Right ventricle myocardium superior (tissue), 1 donor: ENCODE data around the gene NUB1. TPM values are rescaled to one million over a fixed set of nuclear protein-coding genes. Genes with fewer than 3 reads are reported as not detected.

Source experiments
- ATAC-seq: fragments of 200-7000 bp; cut with Tn5 transposase; one replicate; pipeline ENCODE4 v1.9.1; 2020; ENCODE audit warnings: mild to moderate bottlenecking; ENCODE audit not compliant: poor library complexity
- DNase-seq: peaks from one replicate; pipeline ENCODE4 v3.0.0-alpha.2; 2020
- intact Hi-C: fragments of 100-400 bp; cut with DNase I; formaldehyde crosslinking; loops from one replicate; pipeline ENCODE4 v1.11.2; 2022
- total RNA-seq: library from RNA; stranded (reverse); fragmentation: NEBNext Ultra II Directional; extraction: Animal tissue kit (Norgen Biotek cat#: 25700); gene quantifications from one replicate; pipeline ENCODE4 v1.2.1, GENCODE V29; 2021
- donor health status: DM: no; HTN: yes; CAD: no; lungs with severe emphysema.

Gene NUB1
- total RNA-seq, 1 donor from 2014 or later: 30.8 TPM

DNA sequence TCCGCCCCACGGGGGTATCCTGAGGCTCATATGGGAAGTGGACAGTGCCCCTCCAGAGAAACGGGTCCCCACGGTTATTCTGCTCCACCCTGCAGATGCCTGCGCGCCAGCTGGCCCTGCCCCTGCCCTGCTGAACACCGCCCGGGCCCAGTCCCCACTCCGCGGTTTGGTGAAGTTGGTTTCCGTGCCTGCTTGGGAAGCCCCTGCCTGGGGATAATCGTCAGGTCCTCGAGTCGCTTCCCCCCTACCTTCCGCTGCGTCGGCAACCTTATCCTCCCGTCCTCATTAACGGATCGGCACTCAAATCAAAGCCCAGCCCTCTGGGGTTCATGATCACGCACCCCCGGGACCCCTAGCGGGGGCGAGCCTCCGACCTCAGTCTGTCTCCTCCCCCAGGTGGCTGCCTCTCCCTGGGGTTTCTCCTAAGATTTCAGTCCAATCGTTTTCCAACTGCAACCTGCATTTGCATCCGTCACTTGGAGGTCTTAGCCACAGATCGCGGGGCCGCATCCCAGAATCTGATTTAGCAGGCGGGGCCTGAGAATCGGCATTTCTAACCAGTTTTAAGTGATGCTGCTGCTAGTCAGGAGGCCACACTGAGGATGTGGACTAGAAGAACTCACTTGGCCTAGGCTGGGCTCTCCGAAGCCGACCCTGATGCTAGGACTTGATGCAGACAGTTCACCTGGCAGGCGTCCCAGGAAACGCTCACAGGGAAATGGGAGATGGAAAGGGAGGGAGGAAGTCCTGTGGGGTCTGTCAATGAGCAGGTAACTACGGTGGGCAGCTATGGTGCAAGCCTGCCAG lies 40.7 kb downstream of the NUB1 start:
- intact Hi-C loops: no loop called here
- ATAC-seq: no peak
- DNase-seq: no peak

DNA sequence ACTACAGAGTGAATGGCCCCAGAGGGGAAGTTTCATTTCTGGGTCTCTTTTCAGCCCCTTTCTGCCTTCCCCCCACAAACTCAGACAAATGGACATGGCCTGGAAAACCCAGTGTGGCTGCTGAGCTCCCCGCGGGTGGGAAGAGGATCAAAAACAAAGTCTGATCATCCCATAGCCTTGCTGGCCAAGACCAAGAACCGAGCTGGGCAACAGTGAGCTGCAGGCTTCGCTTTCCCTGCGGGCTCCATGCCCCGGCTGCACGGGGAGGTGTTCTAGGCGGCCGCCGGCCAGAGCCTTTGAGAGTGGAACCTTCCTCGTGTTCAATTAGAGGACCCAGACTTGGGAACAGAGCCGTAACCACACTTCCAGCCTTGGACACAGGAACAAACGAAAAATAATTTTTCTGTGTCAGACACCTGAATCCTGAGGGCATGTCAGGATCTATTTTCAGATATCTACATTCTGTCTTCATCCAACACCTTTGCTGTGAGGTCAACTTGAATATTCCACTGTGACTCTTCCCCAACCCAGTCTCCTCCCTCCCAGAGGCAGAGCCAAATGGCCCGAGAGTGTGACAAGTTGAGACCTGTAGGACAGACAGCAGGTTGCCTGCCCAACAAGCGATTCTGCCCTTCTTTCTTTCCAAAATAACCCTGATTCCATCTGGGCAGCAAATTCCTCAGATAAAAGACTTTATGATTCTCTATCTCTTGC lies 42.2 kb downstream of the NUB1 start:
- ATAC-seq (no peak), DNase-seq (no peak)
- intact Hi-C loops: no loop called here

DNA sequence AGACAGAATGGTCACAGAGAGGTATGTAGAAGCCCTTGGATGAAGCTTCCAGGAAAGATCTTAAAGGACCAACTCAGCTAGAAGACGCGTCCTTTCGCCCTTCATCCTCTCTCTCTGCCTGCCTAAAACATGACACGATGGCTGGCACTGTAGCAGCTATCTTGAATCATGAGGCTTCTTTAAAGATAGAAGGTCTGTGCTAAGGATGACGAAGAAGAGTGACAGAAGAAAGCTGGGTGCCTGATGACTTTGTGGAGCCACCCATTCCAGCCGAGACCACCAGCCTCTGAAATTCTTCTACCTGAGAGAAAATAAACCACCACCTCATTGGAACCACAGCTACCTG lies 42.7 kb downstream of the NUB1 start:
- intact Hi-C loops: no loop called here
- no peak for ATAC-seq
- DNase-seq: no peak

DNA sequence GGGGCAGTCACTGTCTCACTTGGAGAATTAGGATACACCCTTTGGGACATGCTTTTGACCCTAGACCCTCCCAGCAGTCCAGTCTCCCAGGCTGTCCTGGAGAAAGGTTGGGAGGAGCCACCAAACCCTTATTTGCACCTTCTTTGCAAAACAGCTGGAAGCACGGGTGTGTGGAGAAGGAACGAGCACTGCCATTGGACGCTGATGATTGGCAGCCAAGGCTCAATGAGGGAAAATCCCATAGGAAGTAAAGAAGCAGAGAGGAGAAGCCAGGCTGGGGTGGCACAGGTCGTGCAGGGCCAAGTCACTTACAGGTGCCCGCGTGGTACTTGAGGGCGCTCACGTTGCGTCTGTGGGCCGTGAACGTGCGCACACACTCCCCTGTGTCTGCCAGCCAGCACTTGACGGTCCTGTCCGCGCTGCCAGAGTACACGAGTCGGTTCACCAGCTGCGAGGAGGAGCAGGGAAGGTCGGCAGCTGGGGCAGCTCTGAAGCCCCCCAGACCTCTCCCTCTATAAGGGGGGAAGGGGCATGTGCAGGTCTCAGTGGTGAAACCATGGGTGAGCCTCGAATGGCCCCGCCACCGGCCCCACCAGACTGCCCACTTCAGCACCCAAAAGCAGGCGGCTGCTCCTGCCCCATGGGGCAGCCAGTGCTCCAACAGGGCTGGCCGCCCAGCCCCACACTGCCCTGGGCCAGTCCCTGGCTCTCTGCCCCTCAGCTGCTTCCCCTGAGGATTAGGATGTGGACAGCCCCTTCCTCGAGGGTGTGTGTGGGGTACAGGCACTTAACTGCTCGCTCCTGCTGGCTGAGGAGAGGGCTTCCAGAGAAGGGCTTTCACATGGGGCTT lies 43.4 kb downstream of the NUB1 start:
- ATAC-seq: no peak
- DNase-seq: no peak
- intact Hi-C loops: no loop called here

GRCh38 chr7:151385626-151386300 lies 44.2 kb downstream of the NUB1 start:
- intact Hi-C loops: no loop called here
- DNase-seq (no peak), ATAC-seq (no peak)

- intact Hi-C loops: no loop called here
- ATAC-seq (no peak), DNase-seq (no peak)
These were observed 44.9 kb downstream of the NUB1 start for GRCh38 chr7:151386301-151387160.

GRCh38 chr7:151387161-151388006 lies 45.8 kb downstream of the NUB1 start:
- intact Hi-C loops: no loop called here
- no peak for ATAC-seq
- no peak for DNase-seq

- ATAC-seq (no peak), DNase-seq (no peak)
- intact Hi-C loops: no loop called here
These were observed 46.3 kb downstream of the NUB1 start for GRCh38 chr7:151388007-151388297.

DNA sequence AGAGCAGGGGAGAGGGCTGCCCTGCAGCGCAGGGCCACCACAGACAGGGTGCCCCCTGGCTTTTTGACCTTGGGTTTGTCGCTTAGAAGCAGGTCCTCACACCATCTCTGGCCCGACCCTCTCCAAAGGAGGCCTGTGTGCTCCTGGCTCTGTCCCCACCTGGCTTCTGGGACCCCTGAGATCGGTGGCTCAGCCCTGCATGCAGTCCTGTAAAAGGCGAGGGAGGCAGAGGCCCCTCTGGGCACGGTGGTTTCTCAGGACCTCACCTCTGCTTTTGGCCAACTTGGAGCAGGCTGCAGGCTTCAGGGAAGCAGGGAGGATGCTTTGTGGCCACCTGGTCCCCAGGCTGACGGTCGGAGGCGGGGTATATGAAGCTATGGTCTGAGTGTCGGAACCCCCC lies 46.8 kb downstream of the NUB1 start:
- intact Hi-C loops: no loop called here
- DNase-seq (no peak), ATAC-seq (no peak)

GRCh38 chr7:151389096-151389767 lies 47.6 kb downstream of the NUB1 start:
- DNase-seq: no peak
- ATAC-seq: no peak
- intact Hi-C loops: no loop called here

DNA sequence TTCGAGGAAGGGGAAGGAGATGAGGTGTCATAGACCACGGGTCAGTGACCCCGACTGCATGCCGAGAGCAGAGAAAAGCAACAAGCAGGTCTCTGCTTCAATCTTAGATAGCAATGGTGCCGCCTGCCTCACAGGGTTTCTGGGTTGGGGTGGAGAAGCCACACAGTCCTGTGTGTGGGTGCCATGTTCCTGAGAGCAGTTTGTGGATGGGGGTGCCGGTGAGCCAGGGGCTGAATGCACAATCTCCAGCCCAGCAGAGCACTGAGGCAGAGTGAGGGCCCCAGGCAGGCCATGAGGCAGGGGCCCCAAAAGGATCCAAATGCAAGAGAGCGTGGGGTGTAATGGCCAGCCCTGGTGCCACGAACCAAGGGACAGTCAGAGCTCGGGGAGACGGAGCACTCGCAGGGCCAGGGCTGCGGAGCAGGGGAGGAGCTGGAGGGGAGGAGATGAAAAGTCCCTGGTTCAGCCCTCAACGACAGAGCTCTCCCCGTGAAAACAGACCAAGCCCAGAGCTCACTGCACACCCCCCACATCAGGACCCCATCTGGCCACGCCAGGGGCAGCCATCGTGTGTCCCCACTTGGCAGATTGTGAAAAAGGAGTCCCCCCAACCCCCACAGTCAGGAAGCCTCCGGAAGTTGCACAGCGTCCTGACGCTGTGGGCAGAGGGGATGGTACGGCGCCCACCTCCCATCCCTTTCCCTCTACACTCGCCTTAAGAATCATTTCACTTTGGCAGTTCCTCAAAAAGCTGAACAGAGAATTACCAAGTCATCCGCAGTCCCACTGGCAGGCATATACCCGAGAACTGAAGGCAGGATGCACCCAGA lies 48.4 kb downstream of the NUB1 start:
- DNase-seq (no peak), ATAC-seq (no peak)
- intact Hi-C loops: no loop called here

GRCh38 chr7:151390598-151391357 lies 49.2 kb downstream of the NUB1 start:
- intact Hi-C loops: no loop called here
- ATAC-seq (no peak), DNase-seq (no peak)

DNA sequence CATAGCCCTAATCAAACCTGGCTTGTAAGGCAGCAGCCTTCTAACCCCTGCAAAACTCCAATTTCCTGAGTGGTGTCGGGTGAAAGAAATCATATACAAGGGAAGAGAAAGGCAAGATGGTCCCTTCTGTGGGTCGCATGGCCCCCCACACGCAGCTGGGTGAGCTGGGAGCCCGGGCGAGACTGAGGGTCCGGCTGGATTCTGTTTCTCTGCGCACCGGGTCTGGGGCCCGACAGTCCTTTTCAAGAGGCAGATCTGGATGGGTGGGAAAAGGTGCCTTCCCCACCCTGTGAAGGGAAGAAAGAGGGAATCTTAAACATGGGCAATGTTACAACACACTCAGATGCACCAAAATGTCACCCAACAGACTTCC lies 49.7 kb downstream of the NUB1 start:
- DNase-seq (no peak), ATAC-seq (no peak)
- intact Hi-C loops: no loop called here

DNA sequence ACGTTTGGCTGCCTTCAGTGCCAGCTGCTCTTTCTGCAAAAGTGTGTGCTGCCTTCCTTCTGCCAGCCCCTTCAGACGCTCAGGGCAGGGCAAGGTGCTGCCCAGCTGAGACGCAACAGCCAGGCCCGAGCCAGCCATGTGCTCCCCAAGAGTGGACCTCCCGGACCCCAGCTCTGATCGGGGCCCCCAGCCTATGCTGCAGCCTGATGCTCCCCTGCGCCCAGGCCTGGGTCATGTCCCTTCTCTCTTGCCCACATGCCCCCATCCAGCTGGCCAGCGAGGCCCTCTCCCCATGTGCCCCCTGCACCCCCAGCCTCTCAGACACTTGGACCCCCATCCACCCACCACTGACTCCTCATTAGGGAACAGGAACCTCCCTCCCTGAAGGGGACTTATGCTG lies 50.4 kb downstream of the NUB1 start:
- intact Hi-C loops: no loop called here
- ATAC-seq: no peak
- DNase-seq: no peak

GRCh38 chr7:151392426-151392825 lies 50.8 kb downstream of the NUB1 start:
- DNase-seq (no peak), ATAC-seq (no peak)

More at GRCh38 chr7:151392426-151392825, 50.8 kb downstream of the NUB1 start:
- intact Hi-C loops: no loop called here
